D341Med (cell line): ENCODE data around the gene ST6GAL1.
"Not testable (repeated sequence)": the region's sequence is repeated elsewhere in the genome, so short reads cannot be mapped to it uniquely, and the experiment has no call there.

Experiments used
- DNase-seq: peaks from one replicate; pipeline ENCODE4 v3.0.0; 2012; ENCODE audit warnings: low spot score

ST6GAL1 gene, protein sequence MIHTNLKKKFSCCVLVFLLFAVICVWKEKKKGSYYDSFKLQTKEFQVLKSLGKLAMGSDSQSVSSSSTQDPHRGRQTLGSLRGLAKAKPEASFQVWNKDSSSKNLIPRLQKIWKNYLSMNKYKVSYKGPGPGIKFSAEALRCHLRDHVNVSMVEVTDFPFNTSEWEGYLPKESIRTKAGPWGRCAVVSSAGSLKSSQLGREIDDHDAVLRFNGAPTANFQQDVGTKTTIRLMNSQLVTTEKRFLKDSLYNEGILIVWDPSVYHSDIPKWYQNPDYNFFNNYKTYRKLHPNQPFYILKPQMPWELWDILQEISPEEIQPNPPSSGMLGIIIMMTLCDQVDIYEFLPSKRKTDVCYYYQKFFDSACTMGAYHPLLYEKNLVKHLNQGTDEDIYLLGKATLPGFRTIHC

DNA sequence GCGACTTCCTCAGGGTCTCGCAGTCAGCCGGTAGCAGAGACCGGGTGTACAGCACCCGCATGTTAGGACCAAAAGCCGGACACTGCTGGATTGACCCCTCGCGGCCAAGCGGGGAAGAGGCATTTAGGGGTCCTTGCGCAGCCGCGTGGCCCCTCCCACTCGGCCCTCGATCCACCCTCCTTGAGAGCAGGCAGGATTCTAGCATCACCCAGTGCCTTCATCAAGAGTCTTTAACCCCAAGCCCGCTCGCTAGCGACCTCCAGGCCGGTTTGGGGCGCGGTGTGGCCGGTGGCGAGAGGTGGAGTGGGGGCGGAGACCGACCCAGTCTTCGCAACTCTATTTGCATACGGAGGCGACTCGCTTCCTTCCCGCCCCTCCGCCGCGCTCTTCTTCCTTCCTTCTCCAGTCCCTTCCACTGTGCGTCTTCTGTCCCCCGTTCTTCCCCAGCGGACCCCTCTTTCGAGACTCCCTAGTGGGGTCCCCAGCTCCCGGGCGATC lies at the start of gene ST6GAL1:
ST6GAL1 (plus strand) TSS at position 384 of the 498 bp plus-strand sequence. CDS start 112,178 bp downstream, outside the sequence.
- peak; percentile 78 for DNase-seq

DNA sequence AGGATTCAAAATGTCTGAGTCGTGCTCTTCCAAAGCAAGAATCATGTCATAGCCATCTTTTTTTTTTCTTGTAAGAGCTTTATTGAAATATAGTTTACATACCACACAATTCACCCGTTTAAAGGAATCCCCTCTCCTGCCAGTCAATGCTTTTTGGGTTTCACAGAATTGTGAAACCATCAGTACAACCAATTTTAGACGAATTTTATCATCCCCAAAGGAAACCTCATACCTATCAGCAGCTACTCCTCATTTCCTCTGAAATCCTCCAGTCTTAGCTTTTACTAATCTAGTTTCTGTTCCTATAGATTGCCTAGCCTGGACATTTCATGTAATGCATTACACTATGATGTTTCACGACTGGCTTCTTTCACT lies 48.2 kb upstream of the ST6GAL1 start:
- no peak for DNase-seq

- DNase-seq, result no peak
Measured at GRCh38 chr3:186882881-186883685, 47.2 kb upstream of the ST6GAL1 start.

DNA sequence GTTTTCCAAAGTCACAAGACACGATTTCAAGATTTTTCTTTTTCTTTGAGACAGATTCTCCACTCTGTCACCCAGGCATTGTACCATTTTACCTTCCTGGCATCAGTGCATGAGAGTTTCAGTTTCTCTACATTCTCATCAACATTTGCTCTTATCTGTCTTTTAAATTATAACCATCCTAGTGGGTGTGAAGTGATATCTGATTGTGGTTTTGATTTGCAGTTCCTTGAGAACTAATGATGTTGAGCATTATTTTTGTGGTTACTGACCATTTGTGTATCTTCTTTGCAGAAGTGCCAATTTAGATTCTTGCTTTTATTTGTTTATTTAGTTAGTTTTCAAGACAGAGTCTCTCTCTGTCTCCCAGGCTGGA lies 46.7 kb upstream of the ST6GAL1 start:
- no peak for DNase-seq

DNA sequence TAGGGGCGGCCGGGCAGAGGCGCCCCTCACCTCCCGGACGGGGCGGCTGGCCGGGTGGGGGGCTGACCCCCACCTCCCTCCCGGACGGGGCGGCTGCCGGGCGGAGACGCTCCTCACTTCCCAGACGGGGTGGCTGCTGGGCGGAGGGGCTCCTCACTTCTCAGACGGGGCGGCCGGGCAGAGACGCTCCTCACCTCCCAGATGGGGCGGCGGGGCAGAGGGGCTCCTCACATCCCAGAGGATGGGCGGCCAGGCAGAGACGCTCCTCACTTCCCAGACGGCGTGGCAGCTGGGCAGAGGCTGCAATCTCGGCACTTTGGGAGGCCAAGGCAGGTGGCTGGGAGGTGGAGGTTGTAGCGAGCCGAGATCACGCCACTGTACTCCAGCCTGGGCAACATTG lies 45.5 kb upstream of the ST6GAL1 start:
- not testable (repeated sequence) for DNase-seq

GRCh38 chr3:186886202-186886981 lies 43.9 kb upstream of the ST6GAL1 start:
- no peak for DNase-seq

DNA sequence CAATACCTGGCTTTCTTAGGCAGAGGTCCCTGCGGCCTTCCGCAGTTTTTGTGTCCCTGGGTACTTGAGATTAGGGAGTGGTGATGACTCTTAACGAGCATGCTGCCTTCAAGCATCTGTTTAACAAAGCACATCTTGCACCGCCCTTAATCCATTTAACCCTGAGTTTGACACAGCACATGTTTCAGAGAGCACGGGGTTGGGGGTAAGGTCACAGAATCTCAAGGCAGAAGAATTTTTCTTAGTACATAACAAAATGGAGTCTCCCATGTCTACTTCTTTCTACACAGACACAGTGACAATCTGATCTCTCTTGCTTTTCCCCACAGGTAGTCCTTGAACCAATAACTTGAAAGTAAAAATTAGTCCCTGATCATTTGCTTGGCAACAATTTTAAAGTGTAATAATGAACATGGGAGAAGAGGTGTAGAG lies 42.8 kb upstream of the ST6GAL1 start:
- not testable (repeated sequence) for DNase-seq

- DNase-seq, result no peak
Measured at GRCh38 chr3:186888569-186888968, 41.8 kb upstream of the ST6GAL1 start.

DNA sequence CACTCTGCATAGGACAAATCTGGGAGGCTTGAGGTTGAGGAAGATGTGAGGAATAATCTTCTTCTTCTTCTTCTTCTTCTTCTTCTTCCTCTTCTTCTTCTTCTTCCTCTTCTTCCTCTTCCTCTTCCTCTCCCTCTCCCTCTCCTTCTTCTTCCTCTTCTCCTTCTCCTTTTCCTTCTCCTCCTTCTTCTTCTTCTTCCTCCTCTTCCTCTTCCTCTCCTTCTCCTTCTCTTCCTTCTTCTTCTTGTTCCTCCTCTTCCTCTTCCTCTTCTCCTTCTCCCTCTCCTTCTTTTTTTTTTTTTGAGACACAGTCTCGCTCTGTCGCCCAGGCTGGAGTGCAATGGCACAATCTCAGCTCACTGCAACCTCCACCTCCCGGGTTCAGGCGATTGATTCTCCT lies 40.6 kb upstream of the ST6GAL1 start:
- not testable (repeated sequence) for DNase-seq

GRCh38 chr3:186890911-186891310 lies 39.4 kb upstream of the ST6GAL1 start:
- DNase-seq, result no peak

GRCh38 chr3:186893071-186893470 lies 37.3 kb upstream of the ST6GAL1 start:
- DNase-seq, result not testable (repeated sequence)

- no peak for DNase-seq
Measured at GRCh38 chr3:186895406-186895805, 34.9 kb upstream of the ST6GAL1 start.

DNA sequence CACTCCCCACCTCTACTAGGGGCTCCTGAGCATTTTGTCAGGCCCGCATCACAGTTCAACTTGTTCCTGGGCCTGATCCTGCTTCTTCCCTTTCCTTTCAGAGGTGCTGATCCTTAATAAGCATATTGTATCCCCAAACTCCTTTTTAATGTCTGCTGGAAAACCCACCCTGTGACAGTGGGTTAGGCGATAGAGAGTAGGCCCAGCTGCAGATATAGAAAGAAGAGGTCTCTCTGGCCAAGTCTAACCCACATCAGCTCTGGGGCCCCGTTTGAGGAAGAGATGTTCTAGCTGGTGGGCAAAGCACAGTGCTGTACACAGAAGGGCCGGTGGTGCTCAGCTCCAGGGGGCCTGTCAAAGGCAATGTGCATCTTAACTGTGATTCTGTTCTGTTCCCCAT lies 34.3 kb upstream of the ST6GAL1 start:
- DNase-seq, result no peak

DNA sequence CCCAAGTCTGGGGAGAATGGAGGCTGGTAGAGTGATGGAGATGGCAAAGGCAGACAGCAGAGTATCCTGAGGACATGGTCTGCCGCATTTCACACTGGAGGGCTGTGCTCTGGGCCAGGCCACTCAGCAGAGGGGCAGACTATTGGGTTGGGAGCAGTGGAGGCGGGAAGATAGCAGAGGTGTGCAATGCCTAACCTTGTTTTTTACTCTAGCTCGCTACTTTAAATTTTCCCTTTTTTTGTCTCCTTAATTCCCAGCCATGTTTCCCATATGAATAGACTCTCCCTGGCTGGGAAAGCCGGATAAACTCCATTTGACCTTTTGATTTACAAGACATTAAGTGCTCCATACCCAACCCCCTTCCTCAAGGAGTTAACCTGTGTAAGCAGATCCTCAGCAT lies 33.5 kb upstream of the ST6GAL1 start:
- no peak for DNase-seq

DNA sequence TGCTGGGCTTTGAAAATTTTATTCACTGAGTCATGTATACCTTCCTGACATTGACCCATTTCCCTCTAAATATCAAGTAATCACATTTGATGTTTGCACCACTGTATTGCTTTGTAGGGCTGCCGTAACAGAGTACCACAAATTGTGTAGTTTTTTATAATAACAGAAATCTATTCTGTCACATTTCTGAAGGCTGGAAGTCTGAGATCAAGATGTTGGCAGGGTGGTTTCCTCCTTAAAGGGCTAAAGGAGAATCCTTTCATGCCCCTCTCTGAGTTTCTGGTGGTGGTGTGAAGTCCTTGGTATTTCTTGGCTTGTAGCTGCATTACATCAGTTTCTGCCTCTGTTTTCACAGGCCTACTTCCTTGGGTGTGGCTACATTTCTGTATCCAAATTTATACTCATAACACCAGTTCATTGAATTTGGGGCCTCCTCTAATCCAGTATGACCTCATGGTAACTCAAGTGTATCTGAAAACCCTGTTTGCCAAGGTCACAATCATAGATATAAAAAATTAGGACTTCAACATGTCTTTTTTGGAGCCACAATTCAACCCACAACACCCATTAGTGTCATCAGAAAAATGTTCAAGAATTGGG lies 29.1 kb upstream of the ST6GAL1 start:
- no peak for DNase-seq

- no peak for DNase-seq
Measured at GRCh38 chr3:186902154-186902553, 28.2 kb upstream of the ST6GAL1 start.

DNA sequence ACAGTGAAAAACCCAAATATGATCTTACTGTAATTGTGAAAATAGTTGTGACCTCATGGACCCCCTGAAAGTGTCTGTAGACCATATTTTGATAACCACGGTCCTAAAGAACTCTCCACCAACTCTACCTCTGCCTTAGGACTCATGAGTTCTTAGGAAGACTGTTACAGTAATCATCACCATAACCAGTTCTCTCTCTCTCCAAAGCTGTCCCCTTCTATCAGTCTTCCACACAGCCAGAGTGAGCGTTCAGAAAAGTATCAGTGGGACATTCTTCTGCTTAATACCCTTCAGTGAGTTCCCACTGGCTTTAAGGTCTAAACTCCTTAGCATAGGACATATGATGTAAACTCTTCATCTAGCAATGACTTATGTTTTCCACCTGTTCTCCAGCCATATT lies 27.6 kb upstream of the ST6GAL1 start:
- DNase-seq, result no peak

DNA sequence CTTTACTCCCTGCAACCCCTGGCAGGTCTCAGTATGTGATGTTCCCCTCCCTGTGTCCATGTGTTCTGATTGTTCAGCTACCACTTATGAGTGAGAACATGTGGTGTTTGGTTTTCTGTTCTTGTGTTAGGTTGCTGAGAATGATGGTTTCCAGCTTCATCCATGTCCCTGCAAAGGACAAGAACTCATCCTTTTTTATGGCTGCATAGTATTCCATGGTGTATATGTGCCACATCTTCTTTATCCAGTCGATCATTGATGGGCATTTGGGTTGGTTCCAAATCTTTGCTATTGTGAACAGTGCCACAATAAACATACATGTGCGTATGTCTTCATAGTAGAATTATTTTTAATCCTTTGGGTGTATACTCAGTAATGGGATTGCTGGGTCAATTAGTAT lies 26.6 kb upstream of the ST6GAL1 start:
- not testable (repeated sequence) for DNase-seq

DNA sequence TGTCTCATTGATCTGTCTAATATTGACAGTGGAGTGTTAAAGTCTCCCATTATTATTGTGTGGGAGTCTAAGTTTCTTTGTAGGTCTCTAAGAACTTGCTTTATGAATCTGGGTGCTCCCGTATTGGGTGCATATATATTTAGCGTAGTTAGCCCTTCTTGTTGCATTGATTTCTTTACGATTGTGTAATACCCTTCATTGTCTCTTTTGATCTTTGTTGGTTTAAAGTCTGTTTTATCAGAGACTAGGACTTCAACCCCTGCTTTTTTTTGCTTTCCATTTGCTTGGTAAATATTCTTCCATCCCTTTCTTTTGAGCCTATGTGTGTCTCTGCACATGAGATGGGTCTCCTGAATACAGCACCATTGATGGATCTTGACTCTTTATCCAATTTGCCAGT lies 23.3 kb upstream of the ST6GAL1 start:
- DNase-seq, result not testable (repeated sequence)

DNA sequence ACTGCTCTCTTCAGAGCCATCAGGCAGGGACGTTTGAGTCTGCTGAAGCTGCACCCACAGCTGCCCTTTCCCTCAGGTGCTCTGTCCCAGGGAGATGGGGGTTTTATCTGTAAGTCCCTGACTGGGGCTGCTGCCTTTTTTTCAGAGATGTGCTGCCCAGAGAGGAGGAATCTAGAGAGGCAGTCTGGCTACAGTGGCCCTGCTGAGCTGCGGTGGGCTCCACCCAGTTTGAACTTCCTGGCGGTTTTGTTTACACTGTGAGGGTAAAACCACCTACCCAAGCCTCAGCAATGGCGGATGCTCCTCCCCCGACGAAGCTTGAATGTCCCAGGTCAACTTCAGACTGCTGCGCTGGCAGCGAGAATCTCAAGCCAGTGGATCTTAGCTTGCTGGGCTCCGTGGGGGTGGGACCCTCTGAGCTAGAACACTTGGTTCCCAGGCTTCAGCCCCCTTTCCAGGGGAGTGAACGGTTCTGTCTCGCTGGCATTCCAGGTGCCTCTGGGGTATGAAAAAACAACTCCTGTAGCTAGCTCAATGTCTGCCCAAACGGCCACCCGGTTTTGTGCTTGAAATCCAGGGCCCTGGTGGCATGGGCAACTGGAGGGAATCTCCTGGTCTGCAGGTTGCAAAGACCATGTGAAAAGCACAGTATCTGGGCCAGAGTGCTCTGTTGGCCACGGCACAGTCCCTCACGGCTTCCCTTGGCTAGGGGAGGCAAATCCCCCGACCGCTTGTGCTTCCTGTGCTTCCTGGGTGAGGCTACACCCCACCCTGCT lies 21.1 kb upstream of the ST6GAL1 start:
- no peak for DNase-seq
